ENCODE data around the gene SMARCB1.
A peak's percentile ranks its signal among the peaks of the same experiment; 100 is the strongest.

SMARCB1 gene

GRCh38 chr22:23754980-23755636 is 31.7 kb upstream of the SMARCB1 start:
- Histone ChIP-seq H4K20me1 (ENCODE audit: low read depth, low read length) (no peaks in the 10 kb centered on the region), H3K4me2 (ENCODE audit: low read depth, low read length, poor library complexity, severe bottlenecking) (peak overlapping the region; percentile 90), H3K9me2 (replicated peaks; ENCODE audit: insufficient read depth, low read length) (no peaks in the 10 kb centered on the region), H3F3A (ENCODE audit: insufficient read depth) (peaks cover 48% of the 10 kb centered on the region), H3K27ac (ENCODE audit: low read depth, low read length) (peak overlapping the region; percentile 92), H3K36me3 (ENCODE audit: low read length) (no peaks in the 10 kb centered on the region), H3K9me3 (ENCODE audit: insufficient read depth, low read length) (no peaks in the 10 kb centered on the region), H3K4me3 (ENCODE audit: insufficient read depth, low read length, poor library complexity, severe bottlenecking) (no peak overlapping the region), H3K79me2 (ENCODE audit: insufficient read depth, low read length) (peaks cover 7% of the 10 kb centered on the region; the same call in 1 of the 2 replicates), H2AFZ (ENCODE audit: low read depth, low read length, severe bottlenecking) (peak overlapping the region; percentile 58), H3K27me3 (ENCODE audit: low read length) (no peaks in the 10 kb centered on the region), H3K9ac (ENCODE audit: low read length) (peak overlapping the region; percentile 35)
- no peak for TF ChIP-seq EZH2phosphoT487 (conservative IDR thresholded peaks at IDR 0.05; ENCODE audit: low read length)
- no peak for TF ChIP-seq CTCF (IDR thresholded peaks at IDR 0.05; ENCODE audit: insufficient read depth, low read length, poor library complexity, severe bottlenecking)

GRCh38 chr22:23755711-23756110 is 31.1 kb upstream of the SMARCB1 start:
- TF ChIP-seq CTCF (IDR thresholded peaks at IDR 0.05; ENCODE audit: insufficient read depth, low read length, poor library complexity, severe bottlenecking) (no peak), EZH2phosphoT487 (conservative IDR thresholded peaks at IDR 0.05; ENCODE audit: low read length) (no peak)
- H2AFZ ChIP-seq (ENCODE audit: low read depth, low read length, severe bottlenecking): peak overlapping the region; percentile 58
- H4K20me1 ChIP-seq (ENCODE audit: low read depth, low read length): no peaks in the 10 kb centered on the region
- no peaks in the 10 kb centered on the region for H3K9me3 ChIP-seq (ENCODE audit: insufficient read depth, low read length)
- peak overlapping the region; percentile 35 for H3K9ac ChIP-seq (ENCODE audit: low read length)
- no peaks in the 10 kb centered on the region for H3K27me3 ChIP-seq (ENCODE audit: low read length)
- no peaks in the 10 kb centered on the region for H3K36me3 ChIP-seq (ENCODE audit: low read length)
- peak overlapping the region; percentile 92 for H3K27ac ChIP-seq (ENCODE audit: low read depth, low read length)
- no peaks in the 10 kb centered on the region for H3K9me2 ChIP-seq (replicated peaks; ENCODE audit: insufficient read depth, low read length)
- peak overlapping the region; percentile 90 for H3K4me2 ChIP-seq (ENCODE audit: low read depth, low read length, poor library complexity, severe bottlenecking)
- H3F3A ChIP-seq (ENCODE audit: insufficient read depth): peaks cover 51% of the 10 kb centered on the region
- peaks cover 7% of the 10 kb centered on the region; the same call in 1 of the 2 replicates for H3K79me2 ChIP-seq (ENCODE audit: insufficient read depth, low read length)
- no peak overlapping the region for H3K4me3 ChIP-seq (ENCODE audit: insufficient read depth, low read length, poor library complexity, severe bottlenecking)

- Histone ChIP-seq H3K4me2 (ENCODE audit: low read depth, low read length, poor library complexity, severe bottlenecking) (no peak overlapping the region), H3K27ac (ENCODE audit: low read depth, low read length) (peak overlapping the region; percentile 42; the same call in 1 of the 2 replicates), H3K79me2 (ENCODE audit: insufficient read depth, low read length) (peaks cover 7% of the 10 kb centered on the region; the same call in 1 of the 2 replicates), H3K36me3 (ENCODE audit: low read length) (no peaks in the 10 kb centered on the region), H3K4me3 (ENCODE audit: insufficient read depth, low read length, poor library complexity, severe bottlenecking) (no peak overlapping the region), H3K27me3 (ENCODE audit: low read length) (no peaks in the 10 kb centered on the region), H3K9ac (ENCODE audit: low read length) (no peak overlapping the region), H2AFZ (ENCODE audit: low read depth, low read length, severe bottlenecking) (no peak overlapping the region), H4K20me1 (ENCODE audit: low read depth, low read length) (no peaks in the 10 kb centered on the region), H3K9me3 (ENCODE audit: insufficient read depth, low read length) (no peaks in the 10 kb centered on the region), H3K9me2 (replicated peaks; ENCODE audit: insufficient read depth, low read length) (no peaks in the 10 kb centered on the region), H3F3A (ENCODE audit: insufficient read depth) (peaks cover 46% of the 10 kb centered on the region)
- TF ChIP-seq CTCF (IDR thresholded peaks at IDR 0.05; ENCODE audit: insufficient read depth, low read length, poor library complexity, severe bottlenecking): no peak
- no peak for TF ChIP-seq EZH2phosphoT487 (conservative IDR thresholded peaks at IDR 0.05; ENCODE audit: low read length)
These were observed 29.9 kb upstream of the SMARCB1 start for GRCh38 chr22:23756891-23757290.

Data from SU-DHL-6 (cell line).